GM12801 (cell line): Measurements from ENCODE around the gene RADIL.

Experiments used
- TF ChIP-seq, protein P1 (sequence below): IDR thresholded peaks from one replicate; pipeline ENCODE4 v1.5.1; 2011; ENCODE audit warnings: control low read depth; ENCODE audit not compliant: insufficient read length; ENCODE audit errors: extremely low read depth

Gene RADIL

DNA sequence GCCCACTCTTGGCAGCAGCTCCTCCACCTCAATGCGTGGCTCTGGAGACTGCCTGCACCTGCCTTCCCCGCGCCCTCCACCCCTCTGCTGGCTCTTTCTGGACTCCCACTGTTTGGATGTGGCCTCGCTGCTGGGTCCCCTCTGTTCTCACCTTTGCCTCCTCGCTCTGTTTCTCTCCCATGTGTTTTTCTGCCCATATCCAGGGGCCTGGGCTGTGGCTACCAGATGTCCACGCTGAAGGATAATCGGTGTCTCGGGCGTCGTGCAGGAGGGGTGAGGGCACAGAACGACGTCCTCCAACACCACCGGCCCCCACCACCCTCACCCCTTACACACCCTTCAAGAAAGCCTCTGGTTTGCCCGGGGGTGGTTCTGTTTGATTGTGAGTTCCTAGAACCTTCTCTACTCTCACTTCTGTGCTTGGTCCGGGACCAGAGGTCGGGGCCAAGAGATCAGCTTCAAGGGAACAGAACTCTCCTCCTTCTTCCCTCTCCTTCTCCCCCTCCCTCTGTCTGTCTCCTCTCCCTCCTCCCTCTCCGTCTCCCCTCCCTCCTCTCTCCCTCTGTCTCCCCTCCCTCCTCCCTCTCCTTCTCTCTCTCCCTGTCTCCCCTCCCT is 76.4 kb downstream of the RADIL start:
- TF ChIP-seq, protein P1, sequence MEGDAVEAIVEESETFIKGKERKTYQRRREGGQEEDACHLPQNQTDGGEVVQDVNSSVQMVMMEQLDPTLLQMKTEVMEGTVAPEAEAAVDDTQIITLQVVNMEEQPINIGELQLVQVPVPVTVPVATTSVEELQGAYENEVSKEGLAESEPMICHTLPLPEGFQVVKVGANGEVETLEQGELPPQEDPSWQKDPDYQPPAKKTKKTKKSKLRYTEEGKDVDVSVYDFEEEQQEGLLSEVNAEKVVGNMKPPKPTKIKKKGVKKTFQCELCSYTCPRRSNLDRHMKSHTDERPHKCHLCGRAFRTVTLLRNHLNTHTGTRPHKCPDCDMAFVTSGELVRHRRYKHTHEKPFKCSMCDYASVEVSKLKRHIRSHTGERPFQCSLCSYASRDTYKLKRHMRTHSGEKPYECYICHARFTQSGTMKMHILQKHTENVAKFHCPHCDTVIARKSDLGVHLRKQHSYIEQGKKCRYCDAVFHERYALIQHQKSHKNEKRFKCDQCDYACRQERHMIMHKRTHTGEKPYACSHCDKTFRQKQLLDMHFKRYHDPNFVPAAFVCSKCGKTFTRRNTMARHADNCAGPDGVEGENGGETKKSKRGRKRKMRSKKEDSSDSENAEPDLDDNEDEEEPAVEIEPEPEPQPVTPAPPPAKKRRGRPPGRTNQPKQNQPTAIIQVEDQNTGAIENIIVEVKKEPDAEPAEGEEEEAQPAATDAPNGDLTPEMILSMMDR = no peak

DNA sequence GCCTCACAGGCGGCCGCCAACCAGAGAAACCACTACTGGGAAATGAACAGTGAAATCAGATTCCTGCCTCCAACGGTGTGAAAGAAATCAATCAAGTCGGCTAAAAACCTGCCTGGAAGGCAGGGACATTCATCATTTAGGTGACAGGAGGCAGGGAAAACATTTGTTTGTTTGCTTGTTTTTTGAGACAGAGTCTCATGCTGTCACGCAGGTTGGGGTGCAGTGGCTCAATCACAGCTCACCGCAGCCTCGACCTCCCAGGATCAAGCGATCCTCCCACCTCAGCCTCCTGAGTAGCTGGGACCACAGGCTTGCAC is 77.6 kb downstream of the RADIL start:
- TF ChIP-seq, protein P1 = no peak

DNA sequence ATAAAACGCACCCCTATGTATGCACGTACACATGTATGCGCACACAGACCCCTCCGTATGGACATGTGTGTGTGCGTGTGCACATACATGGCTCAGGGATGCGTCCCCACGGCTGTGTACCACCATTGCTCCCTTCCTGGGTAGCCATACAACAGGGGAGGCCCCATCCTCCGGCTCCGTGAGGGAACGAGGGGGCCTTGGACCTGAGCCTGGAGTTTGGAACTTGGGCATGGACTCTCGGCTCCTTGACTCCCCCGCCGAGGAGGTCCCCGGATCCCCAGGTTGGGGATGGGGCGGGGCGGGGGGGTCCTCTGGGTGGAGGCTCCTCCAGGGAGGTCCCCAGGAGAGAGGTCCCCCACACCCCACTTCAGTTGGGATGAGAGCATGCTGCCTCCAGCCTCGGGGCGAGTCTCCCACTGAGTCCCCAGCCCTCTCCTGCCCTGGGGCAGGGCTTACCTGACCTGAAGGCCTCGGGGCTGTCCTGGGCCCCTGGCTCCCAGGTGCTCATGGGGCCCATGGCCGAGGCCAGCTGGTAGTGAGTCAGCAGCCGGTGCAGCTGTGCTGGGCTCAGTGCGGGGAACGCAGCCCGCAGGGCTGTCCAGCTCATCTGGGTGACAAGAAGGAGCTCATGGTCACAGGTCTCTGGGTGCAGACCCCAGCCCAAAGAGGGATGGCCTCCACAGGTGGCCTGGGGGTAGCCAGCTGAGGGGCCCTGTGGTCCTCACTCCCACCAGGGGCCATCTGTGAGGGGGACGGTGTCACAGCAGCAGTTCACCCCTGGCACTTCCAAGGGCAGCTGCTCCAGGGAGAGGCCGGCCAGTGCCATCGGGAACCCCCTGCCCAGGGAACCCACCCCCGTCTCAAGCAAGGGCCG is 78.2 kb downstream of the RADIL start:
- TF ChIP-seq, protein P1 = no peak

DNA sequence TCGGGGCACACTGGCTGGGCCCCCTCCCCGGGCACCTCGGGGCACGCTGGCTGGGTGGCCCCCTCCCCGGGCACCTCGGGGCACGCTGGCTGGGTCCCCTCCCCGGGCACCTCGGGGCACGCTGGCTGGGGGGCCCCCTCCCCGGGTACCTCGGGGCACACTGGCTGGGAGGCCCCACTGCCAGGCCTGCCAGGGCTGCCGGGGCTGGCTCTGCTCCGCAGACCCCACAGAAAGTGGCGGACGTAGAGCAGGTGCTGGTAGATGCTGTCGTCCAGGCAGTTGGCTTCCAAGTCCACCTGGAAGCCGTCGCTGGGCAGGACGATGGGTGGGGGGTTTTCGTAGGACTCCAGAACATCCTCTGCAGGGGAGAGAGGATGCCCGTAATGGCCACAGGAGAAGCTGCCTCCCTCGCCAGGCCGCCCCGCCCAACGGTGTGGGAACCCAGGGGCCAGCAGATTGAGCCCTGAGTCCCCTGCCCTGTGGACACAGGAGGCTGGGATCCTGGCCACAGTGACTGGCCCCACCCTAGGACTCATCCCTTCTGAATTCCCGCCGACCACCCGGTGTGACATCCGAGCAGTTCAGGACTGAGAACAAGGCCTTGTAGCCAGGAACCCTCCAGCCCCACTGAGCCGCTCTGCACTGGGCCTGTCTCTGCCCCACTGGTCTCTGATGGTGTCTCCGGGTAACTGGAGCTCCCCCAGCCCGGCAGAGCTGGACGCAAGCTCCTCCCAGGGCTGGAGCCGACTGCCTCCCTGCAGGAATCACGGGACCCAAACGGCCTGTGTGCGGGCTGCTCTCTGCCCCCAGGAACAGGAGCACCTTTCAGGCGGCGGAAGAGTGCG is 79.9 kb downstream of the RADIL start:
- TF ChIP-seq, protein P1 = no peak

DNA sequence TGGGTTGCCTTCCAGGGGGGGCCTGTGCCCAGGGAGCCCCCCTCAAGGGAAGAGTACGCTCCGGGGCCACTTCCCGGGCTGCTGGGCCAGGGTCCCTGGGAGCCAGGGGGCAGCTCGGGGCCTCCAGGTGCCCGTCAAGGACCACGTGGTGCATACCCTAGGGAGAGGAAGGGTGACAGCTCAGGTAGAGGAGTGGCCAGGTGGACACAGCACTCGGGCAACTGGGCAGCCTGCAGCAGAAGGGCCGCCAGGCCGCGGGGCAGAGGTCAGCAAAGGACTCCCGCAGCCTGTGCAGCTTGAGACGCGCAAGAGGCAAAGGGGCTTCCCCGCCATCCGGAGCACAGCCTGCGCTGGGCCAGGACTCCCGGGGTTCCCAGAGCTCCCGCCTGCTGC is 81.7 kb downstream of the RADIL start:
- TF ChIP-seq, protein P1 = no peak

DNA sequence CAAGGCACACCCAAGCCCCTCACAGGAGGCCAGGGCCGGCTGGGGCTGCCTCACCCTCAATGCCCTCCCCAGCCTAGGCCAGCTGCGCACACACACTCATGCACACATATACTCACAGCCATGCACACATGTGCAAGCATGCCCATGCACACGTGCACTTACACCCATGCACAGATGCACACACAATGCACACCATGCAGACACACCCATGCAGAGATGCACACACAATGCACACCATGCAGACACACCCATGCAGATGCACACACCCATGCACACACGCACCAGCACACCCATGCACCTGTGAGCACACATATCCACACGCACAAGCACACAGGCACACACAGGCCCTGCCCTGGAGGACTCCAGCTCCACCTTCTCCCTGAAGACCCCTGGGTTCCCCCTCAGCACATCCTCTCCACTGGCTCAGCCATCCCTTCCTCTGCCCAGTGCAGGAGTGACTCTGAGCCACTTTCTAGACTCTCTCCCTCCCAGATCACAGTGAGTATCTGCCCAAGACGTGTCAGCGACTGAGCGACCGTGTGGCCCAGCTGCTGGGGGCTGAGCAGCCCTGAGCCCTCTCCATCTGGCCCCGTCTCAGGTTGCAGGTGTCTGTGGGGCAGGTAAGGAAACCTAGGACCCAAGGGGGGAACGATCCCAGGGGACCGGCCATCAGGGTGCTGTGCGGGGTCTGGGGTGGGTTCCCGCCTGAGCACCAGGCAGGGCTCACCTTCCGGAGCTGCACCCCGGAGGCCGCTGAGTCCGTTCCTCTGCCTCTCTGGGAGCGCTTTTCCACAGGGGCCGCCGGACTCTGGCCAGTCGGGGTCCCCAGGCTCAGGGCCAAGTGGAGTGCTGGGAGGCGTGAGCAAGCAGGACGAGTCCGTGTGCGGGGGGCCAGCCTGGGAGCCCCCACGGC is 82.3 kb downstream of the RADIL start:
- TF ChIP-seq, protein P1 = no peak

DNA sequence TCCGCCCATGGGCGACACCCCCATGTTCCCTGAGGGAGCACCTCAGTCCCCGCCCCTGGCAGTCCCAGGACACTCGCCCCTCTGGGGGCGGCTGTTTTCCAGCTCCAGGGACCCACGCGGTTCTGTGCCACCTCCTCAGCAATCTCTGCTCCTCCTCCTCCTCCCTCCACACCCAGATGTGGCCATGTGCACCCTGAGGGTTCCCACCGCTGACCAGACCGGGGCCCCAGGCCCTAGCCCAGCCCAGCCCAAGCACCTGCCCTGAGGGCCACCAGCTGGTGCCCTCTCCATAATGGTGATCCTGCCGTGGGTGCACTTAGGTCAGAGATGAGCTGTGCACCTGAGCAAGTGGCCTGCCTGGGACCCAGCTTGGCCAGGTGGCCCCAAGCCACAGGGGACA is 83.0 kb downstream of the RADIL start:
- TF ChIP-seq, protein P1 = no peak
